ENCODE results near the gene FCRL5. TPM values are rescaled to one million over a fixed set of nuclear protein-coding genes. Genes with fewer than 3 reads are reported as not detected.

FCRL5 gene
- total and polyA plus RNA-seq, 9 of the 15 experiments (the other 6 are each of a cell fraction or from before 2014, with no cell fraction given), result not detected

GRCh38 chr1:157532569-157532968 lies 19.7 kb downstream of the FCRL5 start:
- DNase-seq (ENCODE audit: extremely low read depth in 1 of 4, low spot score in 3 of 4), result no peak
- Histone ChIP-seq H3K4me3 (no peak overlapping the region), H3K27ac (ENCODE audit: extremely low read depth, low read depth, low read length) (no peak overlapping the region), H3K36me3 (ENCODE audit: control insufficient read depth, insufficient read depth, low read length) (no peaks in the 10 kb centered on the region), H2AFZ (ENCODE audit: low read depth, low read length) (no peak overlapping the region), H3K79me2 (ENCODE audit: control insufficient read depth, insufficient read depth, low read length) (no peaks in the 10 kb centered on the region), H3K9me1 (ENCODE audit: control insufficient read depth, insufficient read depth, low read length) (no peaks in the 10 kb centered on the region), H3K4me2 (ENCODE audit: insufficient read depth, low read length) (no peak overlapping the region), H4K20me1 (replicated peaks; ENCODE audit: control insufficient read depth, insufficient read depth, low read length) (no peaks in the 10 kb centered on the region), H3K9me3 (replicated peaks; ENCODE audit: control insufficient read depth, insufficient read depth, low read depth, low read length) (no peaks in the 10 kb centered on the region), H3K4me1 (replicated peaks in 1 of 2; ENCODE audit: control insufficient read depth in 2 of 2, insufficient read depth in 2 of 2, low read length in 2 of 2) (no peaks in the 10 kb centered on the region), H3K27me3 (ENCODE audit: control insufficient read depth in 2 of 2, insufficient read depth in 2 of 2, low read length in 2 of 2) (peaks cover 0 to 10% of the 10 kb centered on the region in 2 experiments; a peak in 2 of 5 replicates), H3K9ac (ENCODE audit: insufficient read depth in 1 of 2, low read depth in 2 of 2, low read length in 2 of 2) (no peak overlapping the region)
- CTCF ChIA-PET (ENCODE audit: low intra/inter-chr PET ratio), result no interaction called here
- 0% methylated on average over 3 of the region's 3 CpGs for WGBS (ENCODE audit: insufficient coverage, low coverage, missing lambda C conversion rate)
- ATAC-seq, result no peak
- in situ Hi-C loops (cut with MboI) (no loop called here), intact Hi-C loops (cut with micrococcal nuclease) (no loop called here)
- BruUV-seq (replicated peaks), result no TSS peak
- FAIRE-seq, result no peak
- POLR2A ChIA-PET, result no interaction called here
- TF ChIP-seq FOXA1 (IDR thresholded peaks at IDR 0.05; ENCODE audit: borderline replicate concordance), result no peak

GRCh38 chr1:157523774-157524493 lies 28.4 kb downstream of the FCRL5 start:
- ATAC-seq (no peak), DNase-seq (ENCODE audit: extremely low read depth in 1 of 4, low spot score in 3 of 4) (no peak), FAIRE-seq (no peak)
- Histone ChIP-seq H3K36me3 (ENCODE audit: control insufficient read depth, insufficient read depth, low read length) (no peaks in the 10 kb centered on the region), H3K79me2 (ENCODE audit: control insufficient read depth, insufficient read depth, low read length) (no peaks in the 10 kb centered on the region), H3K9me3 (replicated peaks; ENCODE audit: control insufficient read depth, insufficient read depth, low read depth, low read length) (no peaks in the 10 kb centered on the region), H4K20me1 (replicated peaks; ENCODE audit: control insufficient read depth, insufficient read depth, low read length) (0 out of 2 replicates have a peak, but pooled peaks cover 4% of the 10 kb centered on the region), H3K9me1 (ENCODE audit: control insufficient read depth, insufficient read depth, low read length) (no peaks in the 10 kb centered on the region), H3K27me3 (ENCODE audit: control insufficient read depth in 2 of 2, insufficient read depth in 2 of 2, low read length in 2 of 2) (peaks cover 28% of the 10 kb centered on the region in 2 experiments), H3K4me3 (no peak overlapping the region), H2AFZ (ENCODE audit: low read depth, low read length) (no peak overlapping the region), H3K4me2 (ENCODE audit: insufficient read depth, low read length) (no peak overlapping the region), H3K4me1 (replicated peaks in 1 of 2; ENCODE audit: control insufficient read depth in 2 of 2, insufficient read depth in 2 of 2, low read length in 2 of 2) (peaks cover 0 to 5% of the 10 kb centered on the region in 2 experiments; a peak in 1 of 5 replicates), H3K9ac (ENCODE audit: insufficient read depth in 1 of 2, low read depth in 2 of 2, low read length in 2 of 2) (no peak overlapping the region), H3K27ac (ENCODE audit: extremely low read depth, low read depth, low read length) (no peak overlapping the region)
- ChIA-PET CTCF (ENCODE audit: low intra/inter-chr PET ratio) (no interaction called here), POLR2A (interaction anchor here (0.5 kb wide), 1 partner anchor 783 kb away, joined by 3 read pairs; the partner anchor contains the start of gene MRPL24)
- TF ChIP-seq CAMTA2 (CRISPR knock-in tag; conservative IDR thresholded peaks at IDR 0.05) (no peak), HNRNPL (IDR thresholded peaks at IDR 0.05; ENCODE audit: low read depth, low read length) (no peak), FOXM1 (IDR thresholded peaks at IDR 0.05; ENCODE audit: low read depth) (no peak), FOXM1 (CRISPR knock-in tag; IDR thresholded peaks at IDR 0.05; ENCODE audit: low read depth) (no peak), XRCC5 (IDR thresholded peaks at IDR 0.05; ENCODE audit: low read depth, low read length) (no peak), ZFP1 (CRISPR knock-in tag; IDR thresholded peaks at IDR 0.05) (no peak), NBN (IDR thresholded peaks at IDR 0.05; ENCODE audit: low read depth) (no peak), MECOM (CRISPR knock-in tag; IDR thresholded peaks at IDR 0.05) (no peak), CXXC5 (CRISPR knock-in tag; IDR thresholded peaks at IDR 0.05) (no peak), GABPB1 (CRISPR knock-in tag; IDR thresholded peaks at IDR 0.05) (no peak)
- intact Hi-C loops (cut with micrococcal nuclease), result no loop called here
- in situ Hi-C loops (cut with MboI), result no loop called here
- BruUV-seq (replicated peaks), result no TSS peak
- WGBS (ENCODE audit: insufficient coverage, low coverage, missing lambda C conversion rate), result 5% methylated on average over 5 of the region's 5 CpGs

Measured in K562 (cell line).